ENCODE measurements around the gene FOSL2. TPM values are rescaled to one million over a fixed set of nuclear protein-coding genes. Genes with fewer than 3 reads are reported as not detected.
"Not testable (repeated sequence)": the region's sequence is repeated elsewhere in the genome, so short reads cannot be mapped to it uniquely, and the experiment has no call there.

FOSL2 gene
- total RNA-seq, 1 donor from 2014 or later: 82.6 TPM

GRCh38 chr2:28367667-28368356 is 24.8 kb upstream of the FOSL2 start:
- H3K36me3 Mint-ChIP-seq (ENCODE audit: unreplicated experiment): no peaks in the 10 kb centered on the region
- H3K27me3 Mint-ChIP-seq (ENCODE audit: unreplicated experiment): peaks cover 3% of the 10 kb centered on the region
- DNase-seq (ENCODE audit: extremely low spot score, unreplicated experiment): no peak
- no peak overlapping the region for H3K27ac Mint-ChIP-seq (ENCODE audit: unreplicated experiment)
- no peaks in the 10 kb centered on the region for H3K9me3 Mint-ChIP-seq (ENCODE audit: unreplicated experiment)
- no peak for TF ChIP-seq CTCF (IDR thresholded peaks at IDR 0.05)
- H3K4me1 Mint-ChIP-seq (ENCODE audit: unreplicated experiment): peaks cover 16% of the 10 kb centered on the region
- no peak overlapping the region for H3K4me3 Mint-ChIP-seq (ENCODE audit: unreplicated experiment)

- DNase-seq (ENCODE audit: extremely low spot score, unreplicated experiment): no peak
- no peaks in the 10 kb centered on the region for H3K36me3 Mint-ChIP-seq (ENCODE audit: unreplicated experiment)
- H3K4me1 Mint-ChIP-seq (ENCODE audit: unreplicated experiment): peaks cover 11% of the 10 kb centered on the region
- H3K27me3 Mint-ChIP-seq (ENCODE audit: unreplicated experiment): peaks cover 3% of the 10 kb centered on the region
- TF ChIP-seq CTCF (IDR thresholded peaks at IDR 0.05): no peak
- H3K4me3 Mint-ChIP-seq (ENCODE audit: unreplicated experiment): no peak overlapping the region
- H3K27ac Mint-ChIP-seq (ENCODE audit: unreplicated experiment): no peak overlapping the region
- H3K9me3 Mint-ChIP-seq (ENCODE audit: unreplicated experiment): no peaks in the 10 kb centered on the region
These were observed 24.3 kb upstream of the FOSL2 start for GRCh38 chr2:28368357-28368798.

- no peak for TF ChIP-seq CTCF (IDR thresholded peaks at IDR 0.05)
- Mint-ChIP-seq H3K27ac (ENCODE audit: unreplicated experiment) (no peak overlapping the region), H3K9me3 (ENCODE audit: unreplicated experiment) (no peaks in the 10 kb centered on the region), H3K4me1 (ENCODE audit: unreplicated experiment) (peaks cover 11% of the 10 kb centered on the region), H3K27me3 (ENCODE audit: unreplicated experiment) (peaks cover 3% of the 10 kb centered on the region), H3K4me3 (ENCODE audit: unreplicated experiment) (no peak overlapping the region), H3K36me3 (ENCODE audit: unreplicated experiment) (no peaks in the 10 kb centered on the region)
- no peak for DNase-seq (ENCODE audit: extremely low spot score, unreplicated experiment)
These were observed 23.3 kb upstream of the FOSL2 start for GRCh38 chr2:28369358-28369757.

GRCh38 chr2:28370354-28370753 is 22.3 kb upstream of the FOSL2 start:
- no peak for DNase-seq (ENCODE audit: extremely low spot score, unreplicated experiment)
- H3K9me3 Mint-ChIP-seq (ENCODE audit: unreplicated experiment): no peaks in the 10 kb centered on the region
- no peak overlapping the region for H3K4me3 Mint-ChIP-seq (ENCODE audit: unreplicated experiment)
- peaks cover 3% of the 10 kb centered on the region for H3K27me3 Mint-ChIP-seq (ENCODE audit: unreplicated experiment)
- peaks cover 5% of the 10 kb centered on the region for H3K4me1 Mint-ChIP-seq (ENCODE audit: unreplicated experiment)
- H3K27ac Mint-ChIP-seq (ENCODE audit: unreplicated experiment): no peak overlapping the region
- no peaks in the 10 kb centered on the region for H3K36me3 Mint-ChIP-seq (ENCODE audit: unreplicated experiment)
- TF ChIP-seq CTCF (IDR thresholded peaks at IDR 0.05): no peak

- H3K36me3 Mint-ChIP-seq (ENCODE audit: unreplicated experiment); H3K27ac Mint-ChIP-seq (ENCODE audit: unreplicated experiment); H3K4me3 Mint-ChIP-seq (ENCODE audit: unreplicated experiment); DNase-seq (ENCODE audit: extremely low spot score, unreplicated experiment); H3K9me3 Mint-ChIP-seq (ENCODE audit: unreplicated experiment); H3K27me3 Mint-ChIP-seq (ENCODE audit: unreplicated experiment); H3K4me1 Mint-ChIP-seq (ENCODE audit: unreplicated experiment): not testable (repeated sequence)
These were observed 20.9 kb upstream of the FOSL2 start for GRCh38 chr2:28371728-28372127.

All from osteocyte (in vitro differentiated cells).